Endothelial cell of umbilical vein (primary cell): Measurements from ENCODE around the gene PCDH11Y. TPM values are rescaled to one million over a fixed set of nuclear protein-coding genes. Genes with fewer than 3 reads are reported as not detected.
"Not testable (repeated sequence)": the region's sequence is repeated elsewhere in the genome, so short reads cannot be mapped to it uniquely, and the experiment has no call there.

Experiments used
- Bru-seq: library from RNA; stranded (reverse); fragments of 400-500 nt; gene quantifications from one replicate; lab custom pipeline; 2021; lab: Mats Ljungman, UMichigan
- BruChase-seq, 2 experiments: library from RNA; stranded (reverse); fragments of 400-500 nt; gene quantifications; one replicate each; lab custom pipeline; 2021; lab: Mats Ljungman, UMichigan
- BruUV-seq: library from RNA; stranded (reverse); fragments of 400-500 nt; replicated peaks from 2 replicates; lab custom pipeline; 2021; lab: Mats Ljungman, UMichigan
- CTCF ChIA-PET: fragments of 300-600, 350-600 bp; sonication (Branson Sonifier 250); formaldehyde crosslinking; loops from one replicate; lab custom pipeline; 2021; ENCODE audit warnings: antibody characterized with exemption, inconsistent platforms; lab: Charles Lee
- POLR2A ChIA-PET: fragments of 300-600, 350-600 bp; sonication (Branson Sonifier 250); formaldehyde crosslinking; loops from one replicate; lab custom pipeline; 2021; ENCODE audit warnings: antibody characterized with exemption, inconsistent platforms; lab: Charles Lee
- DNase-seq: peaks from one replicate; pipeline ENCODE4 v3.0.0-alpha.2; 2011; ENCODE audit warnings: low read depth, low spot score
- FAIRE-seq: peaks from 2 replicates; lab custom pipeline; 2011; peaks lifted over from hg19 to GRCh38; lab: Jason Lieb, UNC
- H2AFZ ChIP-seq: 2 replicates; pipeline ENCODE4 v1.6.0; 2012; ENCODE audit warnings: low read depth, low read length, control low read depth, inconsistent platforms
- H3K27ac ChIP-seq: 2 replicates; pipeline ENCODE4 v1.5.1; 2011; ENCODE audit warnings: low read depth, mild to moderate bottlenecking, control low read depth, low read length, moderate library complexity; ENCODE audit not compliant: insufficient read depth
- H3K27me3 ChIP-seq, 2 experiments: 2 replicates each; pipeline versions ENCODE4 v1.6.0 to v1.6.1; 2011; ENCODE audit warnings: low read length in 2 of 2, mixed read lengths in 1 of 2; ENCODE audit not compliant: control insufficient read depth in 2 of 2, insufficient read depth in 2 of 2
- H3K36me3 ChIP-seq, 2 experiments: 2 replicates in 1 of 2; 3 replicates in 1 of 2; pipeline ENCODE4 v1.5.1; 2011; ENCODE audit warnings: low read length in 2 of 2, mild to moderate bottlenecking in 1 of 2, moderate library complexity in 1 of 2; ENCODE audit not compliant: control insufficient read depth in 2 of 2, insufficient read depth in 2 of 2; ENCODE audit errors: extremely low read depth in 1 of 2
- H3K4me1 ChIP-seq: 3 replicates; pipeline ENCODE4 v1.5.1; 2011; ENCODE audit warnings: mild to moderate bottlenecking, low read length; ENCODE audit not compliant: control insufficient read depth, insufficient read depth; ENCODE audit errors: extremely low read depth
- H3K4me2 ChIP-seq: 2 replicates; pipeline ENCODE4 v1.6.1; 2011; ENCODE audit warnings: low read length, control low read depth, mixed read lengths; ENCODE audit not compliant: insufficient read depth
- H3K4me3 ChIP-seq, 3 experiments: fragments of 200-600 bp in 1 of 3; sonication (generic), shearing (Covaris generic) in 1 of 3; replicated peaks in 1 of 3; 2 replicates each; pipeline ENCODE4 v1.5.1; 2011 to 2016; ENCODE audit warnings: control low read depth in 3 of 3, low read length in 3 of 3, mild to moderate bottlenecking in 2 of 3, inconsistent platforms in 1 of 3, low read depth in 1 of 3, moderate library complexity in 1 of 3; ENCODE audit not compliant: insufficient read depth in 1 of 3
- H3K79me2 ChIP-seq: 2 replicates; pipeline ENCODE4 v1.6.0; 2012; ENCODE audit warnings: low read length, inconsistent platforms; ENCODE audit not compliant: control insufficient read depth, insufficient read depth
- H3K9ac ChIP-seq: replicated peaks from 2 replicates; pipeline ENCODE3; 2011; ENCODE audit warnings: low read length, control low read depth; ENCODE audit not compliant: insufficient read depth; ENCODE audit errors: extremely low read depth
- H3K9me1 ChIP-seq: replicated peaks from 3 replicates; pipeline ENCODE4 v1.6.0; 2011; ENCODE audit warnings: mild to moderate bottlenecking, low read length; ENCODE audit not compliant: control insufficient read depth, insufficient read depth; ENCODE audit errors: extremely low read depth
- H3K9me3 ChIP-seq: replicated peaks from 2 replicates; pipeline ENCODE4 v1.5.1; 2012; ENCODE audit warnings: low read length, inconsistent platforms; ENCODE audit not compliant: control insufficient read depth, insufficient read depth
- H4K20me1 ChIP-seq: replicated peaks from 2 replicates; pipeline ENCODE3; 2011; ENCODE audit warnings: mild to moderate bottlenecking, low read length; ENCODE audit not compliant: control insufficient read depth, insufficient read depth; ENCODE audit errors: extremely low read depth
- dilution Hi-C: fragments of 300-500 bp; cut with MboI; formaldehyde crosslinking; loops from one replicate; pipeline ENCODE4 v1.15.0; 2019; ENCODE audit warnings: low sequenced_read_pairs; ENCODE audit not compliant: extremely low pct_ligation_motif_present
- intact Hi-C: fragments of 100-400 bp; cut with micrococcal nuclease; formaldehyde crosslinking; loops from one replicate; pipeline ENCODE4 v1.10.0; 2022
- long read RNA-seq: library from polyadenylated mRNA; stranded (forward); transcript quantifications from one replicate; pipeline ENCODE4 v2.0.0, GENCODE V29; 2021
- polyA minus RNA-seq, 3 experiments: library from RNA; depleted of rRNA, polyadenylated mRNA; stranded (reverse); fragments of >200 nt; gene quantifications; 1 replicate in 1 of 3; 2 replicates in 2 of 3; pipeline ENCODE4 v1.2.3, GENCODE V29; 2011
- polyA plus RNA-seq, 4 experiments: library from polyadenylated mRNA; depleted of rRNA in 3 of 4; stranded (reverse) in 3 of 4; unstranded in 1 of 4; fragments of >200 nt; gene quantifications; 2 replicates each; pipeline versions ENCODE4 v1.2.1 to v1.2.3, GENCODE V29; 2011 to 2012; ENCODE audit warnings: missing spikeins in 1 of 4
- total RNA-seq: library from RNA; stranded (reverse); gene quantifications from 2 replicates; pipeline ENCODE4 v1.2.3, GENCODE V29; 2021

PCDH11Y gene, protein sequence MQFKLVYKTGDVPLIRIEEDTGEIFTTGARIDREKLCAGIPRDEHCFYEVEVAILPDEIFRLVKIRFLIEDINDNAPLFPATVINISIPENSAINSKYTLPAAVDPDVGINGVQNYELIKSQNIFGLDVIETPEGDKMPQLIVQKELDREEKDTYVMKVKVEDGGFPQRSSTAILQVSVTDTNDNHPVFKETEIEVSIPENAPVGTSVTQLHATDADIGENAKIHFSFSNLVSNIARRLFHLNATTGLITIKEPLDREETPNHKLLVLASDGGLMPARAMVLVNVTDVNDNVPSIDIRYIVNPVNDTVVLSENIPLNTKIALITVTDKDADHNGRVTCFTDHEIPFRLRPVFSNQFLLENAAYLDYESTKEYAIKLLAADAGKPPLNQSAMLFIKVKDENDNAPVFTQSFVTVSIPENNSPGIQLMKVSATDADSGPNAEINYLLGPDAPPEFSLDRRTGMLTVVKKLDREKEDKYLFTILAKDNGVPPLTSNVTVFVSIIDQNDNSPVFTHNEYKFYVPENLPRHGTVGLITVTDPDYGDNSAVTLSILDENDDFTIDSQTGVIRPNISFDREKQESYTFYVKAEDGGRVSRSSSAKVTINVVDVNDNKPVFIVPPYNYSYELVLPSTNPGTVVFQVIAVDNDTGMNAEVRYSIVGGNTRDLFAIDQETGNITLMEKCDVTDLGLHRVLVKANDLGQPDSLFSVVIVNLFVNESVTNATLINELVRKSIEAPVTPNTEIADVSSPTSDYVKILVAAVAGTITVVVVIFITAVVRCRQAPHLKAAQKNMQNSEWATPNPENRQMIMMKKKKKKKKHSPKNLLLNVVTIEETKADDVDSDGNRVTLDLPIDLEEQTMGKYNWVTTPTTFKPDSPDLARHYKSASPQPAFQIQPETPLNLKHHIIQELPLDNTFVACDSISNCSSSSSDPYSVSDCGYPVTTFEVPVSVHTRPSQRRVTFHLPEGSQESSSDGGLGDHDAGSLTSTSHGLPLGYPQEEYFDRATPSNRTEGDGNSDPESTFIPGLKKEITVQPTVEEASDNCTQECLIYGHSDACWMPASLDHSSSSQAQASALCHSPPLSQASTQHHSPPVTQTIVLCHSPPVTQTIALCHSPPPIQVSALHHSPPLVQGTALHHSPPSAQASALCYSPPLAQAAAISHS (N-terminal part only)
- total RNA-seq: not detected in 2 replicates
- not detected in 2 replicates for polyA plus RNA-seq
- not detected in 2 replicates for polyA plus RNA-seq (2011; cell fraction: cytosol; rRNA removed)
- polyA plus RNA-seq (2011; cell fraction: nucleus; rRNA removed): not detected in 2 replicates
- polyA plus RNA-seq (2012): not detected in 2 replicates
- polyA minus RNA-seq: not detected in 2 replicates
- polyA minus RNA-seq (2011; cell fraction: cytosol; rRNA and poly(A)+ RNA removed): not detected
- 0.10 TPM in 1 of 2 replicates, not detected in the other for polyA minus RNA-seq (2011; cell fraction: nucleus; rRNA and poly(A)+ RNA removed)
- percentile 3 among the genes with signal in this experiment for Bru-seq, nascent RNA
- percentile 4 among the genes with signal in this experiment for BruChase-seq, experiment 1, labeled RNA remaining after a 6-hour chase
- BruChase-seq, experiment 2, labeled RNA remaining after a 2-hour chase: percentile 1 among the genes with signal in this experiment
- long read RNA-seq: 0 reads

DNA sequence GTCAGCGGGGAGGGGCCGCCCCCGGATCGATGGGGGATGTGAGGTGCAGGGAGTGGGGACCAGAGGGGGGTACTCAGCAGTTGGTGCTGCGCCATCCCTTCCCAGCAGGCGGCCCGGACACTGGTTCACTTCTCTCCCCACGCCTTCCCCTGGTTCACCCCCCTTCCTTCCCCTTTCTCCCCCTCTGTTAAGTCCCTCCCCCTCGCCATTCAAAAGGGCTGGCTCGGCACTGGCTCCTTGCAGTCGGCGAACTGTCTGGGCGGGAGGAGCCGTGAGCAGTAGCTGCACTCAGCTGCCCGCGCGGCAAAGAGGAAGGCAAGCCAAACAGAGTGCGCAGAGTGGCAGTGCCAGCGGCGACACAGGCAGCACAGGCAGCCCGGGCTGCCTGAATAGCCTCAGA, at the start of gene PCDH11Y:
TSS of gene PCDH11Y (plus strand) at position 240 of the 400 bp plus-strand sequence. CDS start 56,804 bp downstream, outside the sequence.
- dilution Hi-C loops, H3K79me2 ChIP-seq, intact Hi-C loops, H3K4me3 ChIP-seq, H3K4me1 ChIP-seq, H3K9me3 ChIP-seq, H2AFZ ChIP-seq, H3K4me2 ChIP-seq, H3K36me3 ChIP-seq, DNase-seq, H3K27me3 ChIP-seq, FAIRE-seq, POLR2A ChIA-PET, H3K9me1 ChIP-seq, CTCF ChIA-PET, H3K27ac ChIP-seq, BruUV-seq, H4K20me1 ChIP-seq, H3K9ac ChIP-seq: not testable (repeated sequence)

- CTCF ChIA-PET, dilution Hi-C loops, H3K4me1 ChIP-seq: not testable (repeated sequence)
Measured at GRCh38 chrY:4967894-4968293, 32.2 kb upstream of the PCDH11Y start.

GRCh38 chrY:4991743-4992400, 8.2 kb upstream of the PCDH11Y start:
- DNase-seq, H3K27ac ChIP-seq, H3K4me2 ChIP-seq, H3K9me1 ChIP-seq, intact Hi-C loops, H3K36me3 ChIP-seq, H3K79me2 ChIP-seq, H3K4me3 ChIP-seq, dilution Hi-C loops, BruUV-seq, H2AFZ ChIP-seq, H3K9ac ChIP-seq, CTCF ChIA-PET, POLR2A ChIA-PET, H4K20me1 ChIP-seq, H3K27me3 ChIP-seq, H3K9me3 ChIP-seq, H3K4me1 ChIP-seq: not testable (repeated sequence)
- peak; percentile 82 for FAIRE-seq

More at GRCh38 chrY:4967894-4968293, 32.2 kb upstream of the PCDH11Y start:
- BruUV-seq, H3K4me2 ChIP-seq, FAIRE-seq, H3K27me3 ChIP-seq, POLR2A ChIA-PET, intact Hi-C loops, H3K36me3 ChIP-seq, H4K20me1 ChIP-seq, H2AFZ ChIP-seq, H3K4me3 ChIP-seq, H3K9me1 ChIP-seq, H3K27ac ChIP-seq, H3K79me2 ChIP-seq, DNase-seq, H3K9me3 ChIP-seq, H3K9ac ChIP-seq: not testable (repeated sequence)
